Ovary (tissue), 3 donors: Measurements from ENCODE around the gene FBXL16.

Experiments
- CTCF ChIP-seq, 3 donors: fragments of 450-650 bp in 2 of 3; fragments of 200-600 bp in 1 of 3; IDR thresholded peaks; one replicate each; pipeline versions ENCODE4 v1.5.1 to v1.8.0; 2016 to 2022; ENCODE audit warnings: antibody characterized with exemption in 3 of 3, mild to moderate bottlenecking in 1 of 3
- POLR2A ChIP-seq: fragments of 450-650 bp; IDR thresholded peaks from one replicate; pipeline ENCODE4 v1.6.1; 2017; ENCODE audit warnings: antibody characterized with exemption, mild to moderate bottlenecking, moderate library complexity
- donor health status: DM: no; HTN: no; CAD: no.

DNA sequence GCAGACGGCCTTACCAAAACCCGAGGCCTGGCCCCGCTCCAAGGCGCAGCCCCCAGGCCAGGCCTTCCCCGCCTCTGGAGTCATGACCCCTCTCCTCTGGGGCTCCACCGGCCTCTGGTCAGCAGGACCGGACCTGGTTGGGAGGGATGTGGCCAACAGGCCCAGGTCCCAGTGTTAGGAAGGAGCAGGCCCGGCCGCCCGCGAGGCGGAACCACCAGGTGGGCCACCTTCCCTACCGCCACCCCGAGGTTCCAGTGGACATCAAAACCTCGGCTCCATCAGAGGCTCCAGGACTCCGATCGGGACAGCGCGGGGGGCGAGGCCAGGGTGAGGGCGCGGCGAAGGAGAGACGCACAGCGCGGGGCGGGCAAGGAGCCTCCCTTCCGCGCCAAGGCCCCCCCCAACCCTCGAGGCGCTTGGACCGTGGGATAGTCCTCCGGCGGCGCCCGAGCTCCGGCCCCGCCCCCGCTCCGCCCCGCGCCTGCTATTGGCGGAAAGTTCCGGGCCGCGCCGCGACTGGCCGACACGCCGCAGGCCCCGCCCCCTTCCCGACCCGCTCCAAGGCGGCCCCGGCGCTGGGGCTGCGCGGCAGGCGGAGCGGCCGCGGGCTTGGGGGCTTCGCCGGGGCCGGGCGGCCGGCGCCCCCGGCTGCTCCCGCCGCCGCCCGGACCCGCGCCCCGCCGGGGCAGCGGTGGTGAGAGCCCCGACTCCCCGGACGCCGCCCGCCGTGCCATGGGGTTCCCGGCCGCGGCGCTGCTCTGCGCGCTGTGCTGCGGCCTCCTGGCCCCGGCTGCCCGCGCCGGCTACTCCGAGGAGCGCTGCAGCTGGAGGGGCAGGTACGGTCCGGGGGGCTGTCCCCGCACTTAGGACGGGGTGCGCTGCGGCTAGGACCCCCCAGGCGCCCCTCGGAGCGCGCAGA, 9.2 kb upstream of the FBXL16 start, which contains the start of gene METRN:
- no peak for TF ChIP-seq CTCF (IDR thresholded peaks at IDR 0.05)
- TF ChIP-seq POLR2A: no peak
